Cerebellar nuclear complex (tissue), 1 donor: ENCODE data around the gene SLC6A12.
"Not testable (repeated sequence)": the region's sequence is repeated elsewhere in the genome, so short reads cannot be mapped to it uniquely, and the experiment has no call there.

Experiments used
- DNase-seq, 2 experiments: peaks; one replicate each; lab custom pipeline; 2025; lab: John Stamatoyannopoulos, UW

SLC6A12 gene

DNA sequence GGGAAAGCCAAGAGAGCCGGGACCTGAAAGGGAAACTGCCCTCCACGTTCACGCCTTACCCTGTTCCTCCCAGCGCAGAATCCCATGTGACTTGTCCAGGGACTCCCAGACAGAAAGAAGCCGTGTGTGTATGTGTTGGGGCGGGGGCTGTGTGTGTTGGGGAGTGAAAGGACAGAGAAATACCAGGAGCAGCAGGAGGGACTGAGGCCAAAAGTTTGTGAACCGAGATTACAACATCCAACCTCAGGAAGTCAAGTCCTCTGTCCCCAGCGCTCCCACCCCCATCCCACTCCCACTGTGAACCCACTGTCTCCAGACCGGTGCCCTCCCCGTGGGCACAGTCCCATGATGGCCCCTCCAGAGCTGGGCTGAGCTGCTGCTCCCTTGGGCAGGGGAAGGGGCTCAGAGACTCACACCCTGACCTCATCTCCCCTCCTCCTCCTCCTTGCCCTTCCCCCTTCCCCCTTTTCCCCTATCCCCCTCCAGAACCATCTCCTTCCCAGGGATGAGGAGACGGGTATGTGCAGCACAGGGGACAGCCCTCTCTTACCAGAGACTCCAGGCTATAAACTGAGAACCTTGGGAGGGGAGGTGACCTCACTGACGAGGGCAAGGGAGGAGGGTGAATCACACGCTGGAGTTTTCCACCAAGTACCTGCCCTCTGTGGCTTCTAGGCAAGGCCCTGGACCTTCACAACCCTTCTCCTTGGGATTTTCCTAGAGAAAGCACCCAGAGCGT is at the start of gene SLC6A12:
TSS of gene SLC6A12 (minus strand) at position 155 of the 739 bp plus-strand sequence. CDS start 4,171 bp downstream, outside the sequence.
- DNase-seq, result no peak

- DNase-seq, result no peak
Observed at GRCh38 chr12:263574-263973, 49.6 kb upstream of the SLC6A12 start.

GRCh38 chr12:262817-263216 is 48.9 kb upstream of the SLC6A12 start, which contains the start of gene SLC6A13:
Gene SLC6A13, minus strand, starts transcription at chr12:262836. Its CDS starts 2,784 bp downstream, at chr12:260052.
- no peak for DNase-seq

- no peak for DNase-seq
Observed at GRCh38 chr12:262113-262512, 48.2 kb upstream of the SLC6A12 start.

DNA sequence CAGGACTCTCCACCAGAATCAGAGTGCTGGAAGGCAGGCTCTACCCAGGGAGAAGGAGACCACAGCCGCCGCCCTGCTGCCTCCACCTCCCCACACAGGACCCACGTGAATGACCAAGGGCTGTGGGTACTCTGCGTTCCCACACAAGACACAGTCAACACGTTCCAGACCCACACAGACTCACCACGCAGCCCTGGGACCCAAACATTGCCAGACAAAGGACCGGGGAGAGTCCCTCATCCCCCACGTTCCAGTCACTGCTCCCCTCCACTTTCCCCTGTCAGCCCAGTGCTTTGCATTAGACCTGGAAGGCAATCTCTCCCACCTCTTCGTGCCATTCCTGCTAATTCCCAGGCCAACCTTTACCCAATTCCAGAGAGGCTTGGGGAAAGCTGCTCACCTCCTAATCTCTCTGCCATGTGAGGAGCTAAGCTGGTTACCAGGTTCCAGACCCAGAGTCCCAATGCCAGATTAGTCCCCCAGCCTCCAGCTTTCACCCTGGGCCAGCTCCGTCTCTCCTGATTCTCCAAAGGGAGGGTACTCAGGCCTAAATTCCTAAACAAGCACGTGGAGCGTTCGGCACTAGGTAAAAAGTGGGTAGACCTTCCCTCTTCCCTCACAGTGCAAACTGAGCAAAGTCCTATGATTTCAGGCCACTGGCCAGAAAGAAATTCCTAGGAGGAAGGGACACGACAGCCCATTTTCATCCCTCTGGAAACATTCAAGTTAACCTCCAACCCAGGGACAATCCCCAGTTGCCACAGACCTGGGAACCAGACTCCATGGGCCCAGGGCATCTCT is 43.8 kb upstream of the SLC6A12 start:
- DNase-seq, result no peak

DNA sequence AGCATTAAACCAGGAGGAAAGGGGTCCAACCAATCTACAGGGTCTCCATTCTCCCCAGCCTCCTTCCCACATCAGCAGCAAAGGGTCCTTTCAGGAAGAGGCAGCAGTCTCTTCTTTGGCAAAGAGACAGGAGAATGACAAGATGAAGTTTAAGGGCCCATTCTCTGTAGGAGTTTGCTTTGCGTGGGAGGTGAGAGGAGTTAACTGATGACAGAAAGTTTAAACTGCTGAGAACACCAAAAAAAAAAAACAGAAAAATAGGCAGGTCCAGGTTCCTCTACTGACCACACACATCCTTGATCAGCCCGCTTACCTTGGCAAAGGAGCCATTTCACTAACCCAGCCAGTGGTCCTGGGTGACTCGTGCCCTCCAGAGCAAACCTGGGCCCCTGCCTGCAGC is 43.0 kb upstream of the SLC6A12 start:
- no peak for DNase-seq

- no peak for DNase-seq
Observed at GRCh38 chr12:256225-256624, 42.3 kb upstream of the SLC6A12 start.

GRCh38 chr12:254912-255311 is 41.0 kb upstream of the SLC6A12 start:
- no peak for DNase-seq

DNA sequence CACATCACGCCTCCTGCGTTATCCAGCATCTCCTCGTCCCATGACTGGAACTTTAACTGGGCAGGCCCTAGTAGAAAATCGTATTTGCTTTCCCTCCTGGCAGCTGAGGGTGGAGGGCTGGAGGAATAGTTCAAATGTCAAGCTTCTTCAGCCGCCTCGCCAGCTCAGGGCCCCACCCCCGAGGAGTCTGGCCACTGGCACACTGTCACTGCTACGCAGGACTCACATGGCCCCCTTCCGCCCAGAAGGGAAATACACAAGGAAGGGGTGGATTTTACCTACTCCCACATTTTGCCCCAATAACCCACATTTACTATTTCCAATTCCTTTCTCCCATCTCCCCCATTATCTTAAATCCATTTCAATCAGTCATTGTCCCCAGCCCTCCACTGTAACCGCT is 40.1 kb upstream of the SLC6A12 start:
- DNase-seq, result no peak

GRCh38 chr12:253116-253831 is 39.3 kb upstream of the SLC6A12 start:
- DNase-seq, result no peak

- no peak for DNase-seq
Observed at GRCh38 chr12:252636-253035, 38.7 kb upstream of the SLC6A12 start.

- no peak for DNase-seq
Observed at GRCh38 chr12:247271-247670, 33.3 kb upstream of the SLC6A12 start.

GRCh38 chr12:243381-243780 is 29.4 kb upstream of the SLC6A12 start:
- no peak for DNase-seq

GRCh38 chr12:242496-242895 is 28.5 kb upstream of the SLC6A12 start:
- no peak for DNase-seq

DNA sequence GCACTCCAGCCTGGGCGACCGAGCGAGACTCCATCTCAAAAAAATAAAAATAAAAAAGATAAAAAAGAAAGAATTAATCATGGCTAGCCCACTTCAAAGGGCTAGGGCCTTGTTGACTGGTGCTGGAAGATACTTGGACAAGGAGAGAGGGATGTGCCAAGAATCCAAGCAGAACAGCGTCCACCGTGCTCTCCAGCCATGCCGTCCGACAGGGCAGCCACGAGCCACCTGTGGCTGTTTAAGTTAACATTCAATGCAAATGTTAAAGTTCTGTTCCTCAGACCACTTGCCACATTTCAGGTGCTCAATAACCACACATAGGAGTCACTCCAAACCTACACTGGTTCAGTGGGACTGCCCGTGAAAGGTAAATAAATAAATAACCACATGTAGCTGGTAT is 27.3 kb upstream of the SLC6A12 start:
- no peak for DNase-seq

GRCh38 chr12:240566-240965 is 26.6 kb upstream of the SLC6A12 start:
- DNase-seq, result no peak

DNA sequence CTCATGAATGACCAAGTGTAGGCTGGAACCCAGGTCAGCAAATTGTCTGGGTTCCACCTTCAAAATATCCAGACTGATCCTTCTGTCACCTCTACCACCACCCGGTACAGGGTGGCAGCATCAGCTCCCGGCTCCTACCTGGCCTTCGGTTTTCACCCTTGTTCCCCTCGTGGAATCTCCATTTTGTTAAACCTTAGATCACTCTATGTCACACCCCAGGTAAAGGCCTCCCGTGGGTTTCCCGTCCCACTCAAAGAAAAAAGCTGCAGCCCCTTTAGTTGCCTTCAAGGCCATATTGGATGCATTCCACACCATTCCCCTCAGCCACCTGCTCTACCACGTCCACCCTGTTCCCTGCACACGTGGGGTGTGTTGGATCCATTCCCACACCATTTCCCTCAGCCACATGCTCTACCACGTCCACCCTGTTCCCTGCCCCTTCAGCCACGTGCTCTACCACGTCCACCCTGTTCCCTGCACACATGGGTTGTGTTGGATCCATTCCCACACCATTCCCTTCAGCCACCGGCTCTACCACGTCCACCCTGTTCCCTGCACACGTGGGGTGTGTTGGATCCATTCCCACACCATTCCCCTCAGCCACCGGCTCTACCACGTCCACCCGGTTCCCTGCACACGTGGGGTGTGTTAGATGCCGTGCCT is 24.9 kb upstream of the SLC6A12 start:
- no peak for DNase-seq

- no peak for DNase-seq
Observed at GRCh38 chr12:238116-238515, 24.2 kb upstream of the SLC6A12 start.

DNA sequence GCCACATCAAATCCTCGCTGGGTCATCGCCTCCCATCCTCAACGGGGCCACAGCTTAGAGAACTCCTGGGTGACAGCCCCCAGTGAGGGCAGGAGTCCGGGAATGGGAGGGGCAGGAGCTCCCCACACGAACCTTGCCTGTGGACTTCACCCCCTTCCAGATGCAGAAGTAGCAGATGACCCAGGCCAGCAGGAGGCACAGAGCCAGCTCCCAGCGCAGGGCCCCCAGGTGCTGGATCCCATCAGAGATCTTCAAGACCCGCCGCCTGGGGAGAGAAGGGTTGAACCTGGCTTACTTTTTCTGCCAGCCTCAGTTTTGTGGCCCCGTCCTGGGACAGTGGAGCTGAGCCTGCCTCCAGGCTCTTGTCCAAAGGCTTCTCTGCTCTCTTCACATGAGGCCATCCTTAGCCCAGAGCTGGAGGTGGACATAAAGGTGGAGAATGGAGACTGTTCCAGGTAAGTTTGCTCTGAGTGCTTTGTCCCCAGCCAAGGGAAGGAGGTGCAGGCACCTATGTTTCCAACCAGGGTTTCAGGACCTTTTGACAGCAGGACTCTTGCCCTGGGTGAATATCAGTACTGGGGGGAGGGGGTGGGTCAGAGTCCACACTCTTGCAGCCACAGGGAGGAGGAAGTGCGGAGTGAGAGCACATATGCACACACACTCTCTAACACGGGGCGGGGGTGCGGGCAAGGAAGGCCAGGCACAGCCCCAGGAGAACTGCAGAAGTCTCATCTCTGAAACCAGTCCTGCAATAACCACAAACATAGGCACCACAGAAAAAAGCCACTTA is 23.3 kb upstream of the SLC6A12 start:
- DNase-seq, result no peak

GRCh38 chr12:236445-236844 is 22.5 kb upstream of the SLC6A12 start:
- DNase-seq, result no peak

DNA sequence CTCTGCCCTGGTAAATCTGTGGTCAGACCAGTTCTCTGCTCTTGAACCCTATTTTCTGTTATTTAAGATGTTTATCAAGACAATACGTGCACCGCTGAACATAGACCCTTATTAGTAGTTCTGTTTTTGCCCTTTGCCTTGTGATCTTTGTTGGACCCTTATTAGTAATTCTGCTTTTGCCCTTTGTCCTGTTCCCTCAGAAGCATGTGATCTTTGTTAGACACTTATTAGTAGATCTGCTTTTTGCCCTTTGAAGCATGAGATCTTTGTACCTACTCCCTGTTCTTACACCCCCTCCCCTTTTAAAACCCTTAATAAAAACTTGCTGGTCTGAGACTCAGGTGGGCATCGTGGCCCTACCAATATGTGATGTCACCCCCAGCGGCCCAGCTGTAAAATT is 22.0 kb upstream of the SLC6A12 start:
- not testable (repeated sequence) for DNase-seq
